ENCODE measurements around the gene ATP7A. TPM values are rescaled to one million over a fixed set of nuclear protein-coding genes. Genes with fewer than 3 reads are reported as not detected.

Gene ATP7A
- total RNA-seq, 1 experiment from 2014 or later, result 3.8 TPM

GRCh38 chrX:77922787-77923186 is 12.3 kb downstream of the ATP7A start:
- Mint-ChIP-seq H3K27ac (ENCODE audit: low read depth, unreplicated experiment) (no peak overlapping the region), H3K36me3 (ENCODE audit: insufficient read depth, unreplicated experiment) (no peaks in the 10 kb centered on the region), H3K4me3 (ENCODE audit: unreplicated experiment) (no peak overlapping the region), H3K4me1 (ENCODE audit: insufficient read depth, unreplicated experiment) (no peaks in the 10 kb centered on the region), H3K27me3 (ENCODE audit: insufficient read depth, unreplicated experiment) (no peaks in the 10 kb centered on the region), H3K9me3 (ENCODE audit: unreplicated experiment) (peaks cover 6% of the 10 kb centered on the region)
- CTCF ChIA-PET, result no interaction called here
- no peak for DNase-seq (ENCODE audit: unreplicated experiment)
- POLR2A ChIA-PET, result no interaction called here
- no peak for TF ChIP-seq CTCF (IDR thresholded peaks at IDR 0.05; ENCODE audit: unreplicated experiment)
- BruUV-seq (replicated peaks), result no TSS peak
- intact Hi-C loops (cut with micrococcal nuclease), result no loop called here

DNA sequence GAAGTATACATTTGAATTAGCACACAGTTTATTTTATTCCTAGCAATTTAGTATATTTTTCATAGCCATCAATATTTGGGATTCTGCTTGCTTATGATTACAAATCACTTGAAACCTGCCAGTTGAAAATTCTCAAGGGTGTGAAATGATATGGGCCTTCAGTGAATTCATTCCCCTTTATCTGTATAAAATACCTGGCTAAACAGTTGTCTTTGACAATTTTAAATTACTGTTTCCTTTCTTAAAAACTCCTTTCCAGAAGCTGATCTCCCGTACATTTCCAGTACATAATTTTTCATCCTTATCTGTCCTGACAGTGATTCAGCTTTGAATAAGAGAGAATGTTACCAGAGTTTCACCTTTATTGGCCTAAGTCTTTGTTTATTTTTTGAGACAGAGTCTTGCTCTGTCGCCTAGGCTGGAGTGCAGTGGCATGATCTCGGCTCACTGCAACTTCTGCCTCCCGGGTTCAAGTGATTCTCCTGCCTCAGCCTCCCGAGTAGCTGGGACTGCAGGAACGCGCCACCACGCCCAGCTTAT is 13.9 kb downstream of the ATP7A start:
- Mint-ChIP-seq H3K27ac (ENCODE audit: low read depth, unreplicated experiment) (no peak overlapping the region), H3K36me3 (ENCODE audit: insufficient read depth, unreplicated experiment) (no peaks in the 10 kb centered on the region), H3K4me1 (ENCODE audit: insufficient read depth, unreplicated experiment) (no peaks in the 10 kb centered on the region), H3K27me3 (ENCODE audit: insufficient read depth, unreplicated experiment) (no peaks in the 10 kb centered on the region), H3K4me3 (ENCODE audit: unreplicated experiment) (no peak overlapping the region), H3K9me3 (ENCODE audit: unreplicated experiment) (peaks cover 13% of the 10 kb centered on the region)
- ChIA-PET POLR2A (interaction anchor here (0.6 kb wide), 1 partner anchor 43 kb away, joined by 3 read pairs; no protein-coding TSS in a partner anchor), CTCF (interaction anchor here (1.0 to 1.3 kb wide), 2 partner anchors 25 kb away, joined by 3 read pairs; partner anchors contain the start of gene COX7B)
- no peak for TF ChIP-seq CTCF (IDR thresholded peaks at IDR 0.05; ENCODE audit: unreplicated experiment)
- intact Hi-C loops (cut with micrococcal nuclease), result no loop called here
- no peak for DNase-seq (ENCODE audit: unreplicated experiment)
- BruUV-seq (replicated peaks), result no TSS peak

DNA sequence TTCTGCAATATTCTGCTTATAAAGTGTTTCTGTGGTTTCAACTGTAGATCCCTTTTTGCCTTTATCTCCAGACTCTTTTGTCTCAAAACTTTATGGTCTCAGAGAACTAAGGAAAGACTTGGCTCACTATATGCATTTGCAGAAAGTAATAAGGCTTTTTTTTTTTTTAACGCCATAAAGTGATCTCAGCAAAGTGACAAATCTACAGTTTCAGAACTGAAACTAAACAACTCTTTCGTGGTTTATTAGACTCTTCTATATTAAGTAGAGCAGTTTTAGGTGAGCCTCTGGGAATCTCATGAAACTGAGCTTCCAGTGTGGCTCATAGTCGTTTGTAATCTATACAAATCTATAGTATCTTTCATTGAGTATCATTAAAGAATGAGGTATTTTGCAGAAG is 15.3 kb downstream of the ATP7A start:
- CTCF ChIA-PET, result interaction anchor here (0.6 kb wide), 1 partner anchor 17 kb away, joined by 6 read pairs; no protein-coding TSS in a partner anchor
- H3K27ac Mint-ChIP-seq (ENCODE audit: low read depth, unreplicated experiment), result no peak overlapping the region
- no peaks in the 10 kb centered on the region for H3K36me3 Mint-ChIP-seq (ENCODE audit: insufficient read depth, unreplicated experiment)
- intact Hi-C loops (cut with micrococcal nuclease), result no loop called here
- no peaks in the 10 kb centered on the region for H3K4me1 Mint-ChIP-seq (ENCODE audit: insufficient read depth, unreplicated experiment)
- peaks cover 13% of the 10 kb centered on the region for H3K9me3 Mint-ChIP-seq (ENCODE audit: unreplicated experiment)
- BruUV-seq (replicated peaks), result no TSS peak
- no peak for DNase-seq (ENCODE audit: unreplicated experiment)
- H3K4me3 Mint-ChIP-seq (ENCODE audit: unreplicated experiment), result peak overlapping the region; percentile 23
- no peaks in the 10 kb centered on the region for H3K27me3 Mint-ChIP-seq (ENCODE audit: insufficient read depth, unreplicated experiment)
- no peak for TF ChIP-seq CTCF (IDR thresholded peaks at IDR 0.05; ENCODE audit: unreplicated experiment)
- POLR2A ChIA-PET, result no interaction called here

DNA sequence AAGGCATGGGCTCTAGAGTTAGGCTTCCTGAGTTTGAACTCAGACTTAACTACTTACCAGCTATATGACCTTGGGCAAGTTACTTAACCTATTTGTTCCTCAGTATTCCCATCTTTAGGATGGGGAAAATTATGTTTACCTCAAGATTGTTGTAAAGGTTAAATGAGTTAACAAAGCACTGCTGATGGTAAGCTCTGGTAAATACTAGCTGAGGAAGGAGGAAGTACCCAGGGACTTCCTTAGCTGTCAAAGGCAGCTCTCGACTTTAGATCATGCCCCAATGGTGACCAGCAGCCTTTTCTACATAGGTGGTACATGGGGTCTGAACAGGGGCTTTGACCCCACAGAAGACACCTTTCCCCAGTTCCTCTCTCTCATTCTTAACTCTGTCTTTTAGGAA is 20.1 kb downstream of the ATP7A start:
- Mint-ChIP-seq H3K36me3 (ENCODE audit: insufficient read depth, unreplicated experiment) (no peaks in the 10 kb centered on the region), H3K27me3 (ENCODE audit: insufficient read depth, unreplicated experiment) (no peaks in the 10 kb centered on the region), H3K4me1 (ENCODE audit: insufficient read depth, unreplicated experiment) (no peaks in the 10 kb centered on the region), H3K4me3 (ENCODE audit: unreplicated experiment) (no peak overlapping the region), H3K27ac (ENCODE audit: low read depth, unreplicated experiment) (no peak overlapping the region), H3K9me3 (ENCODE audit: unreplicated experiment) (peaks cover 7% of the 10 kb centered on the region)
- no peak for TF ChIP-seq CTCF (IDR thresholded peaks at IDR 0.05; ENCODE audit: unreplicated experiment)
- ChIA-PET POLR2A (no interaction called here), CTCF (interaction anchor here (1.2 kb wide), 1 partner anchor 94 kb away, joined by 3 read pairs; no protein-coding TSS in a partner anchor)
- no TSS peak for BruUV-seq (replicated peaks)
- intact Hi-C loops (cut with micrococcal nuclease), result no loop called here
- no peak for DNase-seq (ENCODE audit: unreplicated experiment)
